Endodermal cell (in vitro differentiated cells): ENCODE data around the gene KCNH5. TPM values are rescaled to one million over a fixed set of nuclear protein-coding genes. Genes with fewer than 3 reads are reported as not detected.

Source experiments
- DNase-seq: peaks from one replicate; pipeline ENCODE4 v3.0.0-alpha.2; 2017
- H3K27ac ChIP-seq: 2 replicates; pipeline ENCODE4 v1.5.1; 2013; ENCODE audit warnings: mild to moderate bottlenecking, low read depth, low read length, moderate library complexity
- H3K27me3 ChIP-seq: 2 replicates; pipeline ENCODE4 v1.6.1; 2013; ENCODE audit warnings: mild to moderate bottlenecking, low read length, moderate library complexity; ENCODE audit not compliant: insufficient read depth, control insufficient read depth, poor library complexity, severe bottlenecking
- H3K36me3 ChIP-seq: 2 replicates; pipeline ENCODE4 v1.7.0; 2013; ENCODE audit warnings: mild to moderate bottlenecking, low read length, moderate library complexity; ENCODE audit not compliant: control insufficient read depth, insufficient read depth
- H3K4me1 ChIP-seq: one replicate; pipeline ENCODE4 v1.7.0; 2013; ENCODE audit warnings: low read length; ENCODE audit not compliant: control insufficient read depth, insufficient read depth
- H3K4me3 ChIP-seq: 2 replicates; pipeline ENCODE4 v1.5.1; 2013; ENCODE audit warnings: mild to moderate bottlenecking, low read length, moderate library complexity
- H3K9ac ChIP-seq: 2 replicates; pipeline ENCODE4 v1.6.1; 2013; ENCODE audit warnings: mild to moderate bottlenecking, low read length, moderate library complexity; ENCODE audit not compliant: poor library complexity, severe bottlenecking; ENCODE audit errors: extremely low read depth
- H3K9me3 ChIP-seq: 2 replicates; pipeline ENCODE4 v1.6.1; 2013; ENCODE audit warnings: mild to moderate bottlenecking, low read length, moderate library complexity; ENCODE audit not compliant: control insufficient read depth
- H3K27ac Mint-ChIP-seq: 2 replicates; pipeline ENCODE4 v1.8.0; 2020; ENCODE audit warnings: mixed read lengths
- H3K27me3 Mint-ChIP-seq: 2 replicates; pipeline ENCODE4 v1.8.0; 2021; ENCODE audit warnings: mild to moderate bottlenecking, mixed read lengths; ENCODE audit not compliant: insufficient read depth
- H3K36me3 Mint-ChIP-seq: 2 replicates; pipeline ENCODE4 v1.8.0; 2020; ENCODE audit warnings: low read depth, mixed read lengths
- H3K4me1 Mint-ChIP-seq: 2 replicates; pipeline ENCODE4 v1.8.0; 2020; ENCODE audit warnings: mixed read lengths
- H3K4me3 Mint-ChIP-seq: 2 replicates; pipeline ENCODE4 v1.8.0; 2020; ENCODE audit warnings: mild to moderate bottlenecking, moderate library complexity, mixed read lengths
- H3K9me3 Mint-ChIP-seq: 2 replicates; pipeline ENCODE4 v1.8.0; 2020; ENCODE audit warnings: mild to moderate bottlenecking, mixed read lengths
- CTCF ChIP-seq: fragments of 200-600 bp; sonication (generic); conservative IDR thresholded peaks from 2 replicates; pipeline ENCODE4 v1.5.0; 2021; ENCODE audit warnings: antibody characterized with exemption, mild to moderate bottlenecking
- WGBS, 2 experiments: methylation state at CpG; one replicate each; pipeline versions ENCODE4 v1.1.5 to v1.1.7; 2013; ENCODE audit warnings: missing lambda C conversion rate in 2 of 2, mixed read lengths in 1 of 2; ENCODE audit not compliant: insufficient coverage in 1 of 2, insufficient read length in 1 of 2; 5-methylcytosine and 5-hydroxymethylcytosine counted together
- total RNA-seq, 2 donors: library from RNA; stranded (reverse); fragmentation: NEBNext Ultra II Directional in 1 of 2; extraction: Animal tissue kit (Norgen Biotek cat#: 25700) in 1 of 2; gene quantifications; 2 replicates in 1 of 2; 3 replicates in 1 of 2; pipeline ENCODE4 v1.2.1, GENCODE V29; 2021

The KCNH5 gene
- total RNA-seq, 2 donors from 2014 or later: 2.5 to 3.9 TPM

- 68 to 78% methylated on average over 3 to 4 of the region's 4 CpGs for WGBS, 2 experiments
- DNase-seq: no peak
- no peak overlapping the region for H3K9ac ChIP-seq
- H3K36me3 ChIP-seq: no peaks in the 10 kb centered on the region
- H3K27ac ChIP-seq: no peak overlapping the region
- H3K4me1 Mint-ChIP-seq: peaks cover 2% of the 10 kb centered on the region
- no peak overlapping the region for H3K27ac Mint-ChIP-seq
- H3K4me3 Mint-ChIP-seq: no peak overlapping the region
- no peaks in the 10 kb centered on the region for H3K4me1 ChIP-seq
- no peaks in the 10 kb centered on the region for H3K27me3 Mint-ChIP-seq
- H3K36me3 Mint-ChIP-seq: no peaks in the 10 kb centered on the region
- H3K9me3 ChIP-seq: no peaks in the 10 kb centered on the region
- TF ChIP-seq CTCF: no peak
- no peaks in the 10 kb centered on the region for H3K9me3 Mint-ChIP-seq
- no peak overlapping the region for H3K4me3 ChIP-seq
- H3K27me3 ChIP-seq: peaks cover 18% of the 10 kb centered on the region
Observed at GRCh38 chr14:63051992-63052391, 6.7 kb upstream of the KCNH5 start.

DNA sequence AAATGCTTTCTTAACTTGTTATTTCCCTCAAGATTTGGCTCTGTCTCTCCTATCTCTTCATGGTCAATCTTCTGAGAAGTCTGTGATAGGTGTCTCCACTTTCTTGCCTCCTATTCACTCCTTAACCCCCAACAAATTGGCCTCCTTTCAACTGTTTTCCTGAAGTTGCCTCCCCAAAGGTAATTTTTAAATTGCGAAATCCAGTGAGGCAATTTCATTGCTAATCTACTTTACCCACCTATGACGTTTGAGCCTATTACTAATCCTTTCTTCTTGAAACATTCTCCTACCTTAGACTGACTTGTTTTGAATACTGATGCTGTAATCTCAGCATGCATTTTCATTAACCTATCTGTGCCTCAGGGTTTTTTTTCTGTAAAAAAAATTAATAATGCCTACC is 6.0 kb upstream of the KCNH5 start:
- Histone ChIP-seq H3K9ac (no peak overlapping the region), H3K4me3 (no peak overlapping the region), H3K27ac (no peak overlapping the region), H3K9me3 (no peaks in the 10 kb centered on the region), H3K4me1 (no peaks in the 10 kb centered on the region), H3K36me3 (no peaks in the 10 kb centered on the region), H3K27me3 (peaks cover 24% of the 10 kb centered on the region)
- H3K4me1 Mint-ChIP-seq: peaks cover 8% of the 10 kb centered on the region
- no peak overlapping the region for H3K27ac Mint-ChIP-seq
- no peaks in the 10 kb centered on the region for H3K27me3 Mint-ChIP-seq
- no peak for DNase-seq
- no peaks in the 10 kb centered on the region for H3K36me3 Mint-ChIP-seq
- no peaks in the 10 kb centered on the region for H3K9me3 Mint-ChIP-seq
- no peak for TF ChIP-seq CTCF
- WGBS, 2 experiments: 91 to 96% methylated on average over 2 of the region's 2 CpGs
- H3K4me3 Mint-ChIP-seq: no peak overlapping the region

DNA sequence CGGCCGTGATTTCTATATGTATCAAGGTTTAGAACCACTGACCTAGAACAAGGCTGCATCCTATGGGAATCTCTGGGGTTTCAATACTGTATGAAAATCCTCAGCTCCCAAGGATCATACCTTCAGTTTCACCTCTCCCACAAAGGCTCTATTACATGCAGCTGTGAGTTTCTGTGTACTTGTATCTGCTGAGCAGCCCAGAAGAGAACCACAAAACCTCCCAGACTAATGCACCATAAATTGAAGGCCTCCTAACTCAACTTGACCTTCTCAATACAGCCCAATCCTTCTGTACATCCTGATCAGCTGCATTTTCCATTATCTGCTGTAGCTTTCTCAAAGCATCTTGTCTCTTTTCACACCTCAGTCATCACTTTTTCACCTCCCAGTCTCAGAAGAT is 5.4 kb upstream of the KCNH5 start:
- TF ChIP-seq CTCF: no peak

More for the DNA sequence above, 5.4 kb upstream of the KCNH5 start:
- Mint-ChIP-seq H3K27me3 (no peaks in the 10 kb centered on the region), H3K9me3 (no peaks in the 10 kb centered on the region), H3K4me1 (peaks cover 11% of the 10 kb centered on the region), H3K27ac (no peak overlapping the region), H3K4me3 (no peak overlapping the region), H3K36me3 (no peaks in the 10 kb centered on the region)
- no peak overlapping the region for H3K27ac ChIP-seq
- peaks cover 27% of the 10 kb centered on the region for H3K27me3 ChIP-seq
- H3K36me3 ChIP-seq: no peaks in the 10 kb centered on the region
- H3K4me1 ChIP-seq: no peaks in the 10 kb centered on the region
- DNase-seq: no peak
- WGBS, 2 experiments: 100% methylated on average over 2 of the region's 2 CpGs
- no peaks in the 10 kb centered on the region for H3K9me3 ChIP-seq
- H3K9ac ChIP-seq: no peak overlapping the region
- H3K4me3 ChIP-seq: no peak overlapping the region
